ENCODE data around the gene ELOVL2. TPM values are rescaled to one million over a fixed set of nuclear protein-coding genes. Genes with fewer than 3 reads are reported as not detected.

Gene ELOVL2
- polyA plus RNA-seq, 1 experiment, result 2.9 TPM

DNA sequence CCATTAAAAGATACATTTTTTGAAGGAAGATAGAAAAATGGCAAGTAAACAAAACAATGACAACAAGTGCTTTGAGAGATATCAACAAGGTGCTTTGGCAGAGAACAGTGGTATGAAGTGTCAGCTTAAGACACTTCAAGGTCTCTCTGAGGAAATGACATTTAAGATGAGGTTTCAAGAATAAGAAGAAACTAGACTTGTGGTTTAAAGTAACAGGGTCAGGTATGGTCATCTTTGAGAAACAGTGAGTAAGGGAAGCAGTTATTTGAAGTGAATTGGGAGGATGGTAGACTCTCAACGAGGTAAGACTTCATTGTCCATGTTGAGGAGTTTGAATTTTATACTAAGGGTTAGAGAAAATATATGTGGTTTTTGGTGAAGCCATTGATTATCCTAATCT, 79.4 kb downstream of the ELOVL2 start:
- Histone ChIP-seq H3K27ac (ENCODE audit: low read depth, low read length) (no peak overlapping the region), H3K4me3 (ENCODE audit: low read depth, low read length) (no peak overlapping the region), H3K9me3 (ENCODE audit: control insufficient read depth, insufficient read depth, low read length) (peaks cover 4% of the 10 kb centered on the region; the same call in 1 of the 2 replicates), H3K27me3 (ENCODE audit: control insufficient read depth, insufficient read depth, low read length) (no peaks in the 10 kb centered on the region)
- DNase-seq (ENCODE audit: low read depth, low spot score), result no peak
- ChIA-PET POLR2A (no interaction called here), CTCF (interaction anchor here (2.8 kb wide), 1 partner anchor 10 kb away, joined by 12 read pairs; no protein-coding TSS in a partner anchor)
- TF ChIP-seq, protein P1, sequence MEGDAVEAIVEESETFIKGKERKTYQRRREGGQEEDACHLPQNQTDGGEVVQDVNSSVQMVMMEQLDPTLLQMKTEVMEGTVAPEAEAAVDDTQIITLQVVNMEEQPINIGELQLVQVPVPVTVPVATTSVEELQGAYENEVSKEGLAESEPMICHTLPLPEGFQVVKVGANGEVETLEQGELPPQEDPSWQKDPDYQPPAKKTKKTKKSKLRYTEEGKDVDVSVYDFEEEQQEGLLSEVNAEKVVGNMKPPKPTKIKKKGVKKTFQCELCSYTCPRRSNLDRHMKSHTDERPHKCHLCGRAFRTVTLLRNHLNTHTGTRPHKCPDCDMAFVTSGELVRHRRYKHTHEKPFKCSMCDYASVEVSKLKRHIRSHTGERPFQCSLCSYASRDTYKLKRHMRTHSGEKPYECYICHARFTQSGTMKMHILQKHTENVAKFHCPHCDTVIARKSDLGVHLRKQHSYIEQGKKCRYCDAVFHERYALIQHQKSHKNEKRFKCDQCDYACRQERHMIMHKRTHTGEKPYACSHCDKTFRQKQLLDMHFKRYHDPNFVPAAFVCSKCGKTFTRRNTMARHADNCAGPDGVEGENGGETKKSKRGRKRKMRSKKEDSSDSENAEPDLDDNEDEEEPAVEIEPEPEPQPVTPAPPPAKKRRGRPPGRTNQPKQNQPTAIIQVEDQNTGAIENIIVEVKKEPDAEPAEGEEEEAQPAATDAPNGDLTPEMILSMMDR (IDR thresholded peaks at IDR 0.05; ENCODE audit: low read depth, low read length), result no peak

DNA sequence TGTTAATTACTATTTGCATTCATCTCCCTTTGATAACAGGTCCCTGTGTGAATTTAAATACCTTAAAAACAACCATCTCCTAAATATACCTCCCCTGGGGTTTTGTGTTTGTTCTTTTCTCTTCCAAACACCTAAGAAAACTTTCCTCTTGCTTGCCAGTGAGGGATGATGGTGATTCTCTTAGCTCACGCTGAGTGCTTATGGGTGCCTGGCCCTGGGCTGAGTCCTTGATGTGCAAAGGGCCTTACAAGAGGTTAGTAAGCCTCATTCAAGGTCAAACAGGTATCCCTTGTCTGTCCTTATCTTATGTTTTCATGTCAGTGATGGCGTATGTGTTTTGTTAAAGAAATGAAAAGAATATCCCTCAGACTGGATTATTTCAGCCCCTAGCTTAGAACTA, 81.0 kb downstream of the ELOVL2 start:
- no peaks in the 10 kb centered on the region for H3K27me3 ChIP-seq (ENCODE audit: control insufficient read depth, insufficient read depth, low read length)
- H3K9me3 ChIP-seq (ENCODE audit: control insufficient read depth, insufficient read depth, low read length), result peaks cover 4% of the 10 kb centered on the region; the same call in 1 of the 2 replicates
- no peak overlapping the region for H3K27ac ChIP-seq (ENCODE audit: low read depth, low read length)
- CTCF ChIA-PET, result interaction anchor here (1.0 to 2.8 kb wide), 3 partner anchors 9 to 533 kb away, joined by 3 to 12 read pairs (median 3); no protein-coding TSS in a partner anchor
- no peak for DNase-seq (ENCODE audit: low read depth, low spot score)
- POLR2A ChIA-PET, result no interaction called here
- no peak overlapping the region for H3K4me3 ChIP-seq (ENCODE audit: low read depth, low read length)
- TF ChIP-seq, protein P1 (IDR thresholded peaks at IDR 0.05; ENCODE audit: low read depth, low read length), result no peak

DNA sequence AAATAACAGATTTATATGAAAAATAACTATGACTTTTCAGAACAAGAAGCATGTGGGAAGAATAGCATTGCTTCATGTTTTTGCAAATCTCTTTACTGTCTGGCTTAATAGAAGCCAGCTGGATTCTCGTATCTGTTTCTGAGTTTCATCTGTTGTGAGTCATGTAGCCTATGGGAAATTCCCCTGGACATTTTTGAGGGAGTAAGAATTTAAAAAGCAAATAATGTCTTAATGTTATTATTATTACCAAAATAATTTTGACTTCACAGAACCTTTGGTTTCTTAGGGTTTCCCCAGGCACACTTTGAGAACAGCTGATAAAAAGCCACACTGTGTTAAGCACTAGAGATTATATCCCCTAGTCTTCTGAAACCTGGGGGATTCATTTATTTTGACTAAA, 81.4 kb downstream of the ELOVL2 start:
- TF ChIP-seq, protein P1 (IDR thresholded peaks at IDR 0.05; ENCODE audit: low read depth, low read length), result no peak
- peaks cover 4% of the 10 kb centered on the region; the same call in 1 of the 2 replicates for H3K9me3 ChIP-seq (ENCODE audit: control insufficient read depth, insufficient read depth, low read length)
- H3K27ac ChIP-seq (ENCODE audit: low read depth, low read length), result no peak overlapping the region
- peak; percentile 73 for DNase-seq (ENCODE audit: low read depth, low spot score)
- H3K27me3 ChIP-seq (ENCODE audit: control insufficient read depth, insufficient read depth, low read length), result no peaks in the 10 kb centered on the region
- ChIA-PET CTCF (interaction anchor here (1.0 to 2.8 kb wide), 4 partner anchors 8 to 533 kb away, joined by 3 to 13 read pairs (median 8); no protein-coding TSS in a partner anchor), POLR2A (no interaction called here)
- no peak overlapping the region for H3K4me3 ChIP-seq (ENCODE audit: low read depth, low read length)

DNA sequence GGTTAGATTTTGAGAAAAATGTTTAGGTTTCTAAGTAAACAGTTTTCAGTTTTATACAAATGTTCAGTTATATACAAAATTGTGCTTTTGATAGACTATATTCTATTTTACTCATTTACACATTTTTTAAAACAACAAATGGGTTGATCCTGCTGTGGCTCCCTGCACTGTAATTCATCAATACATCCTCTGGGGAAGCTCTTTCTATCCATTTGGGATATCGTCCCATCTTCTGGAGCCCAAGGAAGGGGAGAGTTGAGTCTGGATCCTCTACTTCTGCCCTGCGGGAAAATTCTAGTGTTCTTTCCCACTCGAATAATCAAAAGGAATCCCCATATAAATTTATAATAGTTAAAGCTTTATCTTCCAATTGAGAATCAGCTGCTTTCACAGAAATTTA, 82.3 kb downstream of the ELOVL2 start:
- CTCF ChIA-PET, result interaction anchor here (0.7 to 2.8 kb wide), 4 partner anchors 7 to 109 kb away, joined by 3 to 13 read pairs (median 8); no protein-coding TSS in a partner anchor

DNA sequence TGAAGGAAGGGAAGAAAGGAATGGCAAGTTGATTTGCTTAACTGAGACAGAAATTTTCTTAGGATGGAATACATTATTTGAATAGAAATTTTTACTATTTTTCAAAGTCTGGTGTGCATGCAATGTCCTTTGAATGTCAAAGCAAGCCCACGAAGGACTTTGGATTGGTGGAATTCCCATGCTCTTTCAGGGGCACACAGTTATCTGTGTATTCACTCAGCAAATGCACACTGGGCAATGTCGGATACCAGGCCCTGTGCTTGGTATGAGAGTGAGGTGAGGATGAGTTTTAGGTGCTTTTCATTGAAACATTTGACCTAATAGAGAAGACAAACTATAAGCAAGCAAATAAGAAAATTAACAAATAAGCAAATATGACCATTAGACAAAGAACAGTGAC, 83.9 kb downstream of the ELOVL2 start:
- CTCF ChIA-PET, result interaction anchor here (0.7 to 2.5 kb wide), 2 partner anchors 9 to 28 kb away, joined by 4 to 13 read pairs; no protein-coding TSS in a partner anchor
- H3K4me3 ChIP-seq (ENCODE audit: low read depth, low read length), result no peak overlapping the region
- H3K9me3 ChIP-seq (ENCODE audit: control insufficient read depth, insufficient read depth, low read length), result no peaks in the 10 kb centered on the region
- POLR2A ChIA-PET, result no interaction called here
- no peaks in the 10 kb centered on the region for H3K27me3 ChIP-seq (ENCODE audit: control insufficient read depth, insufficient read depth, low read length)
- TF ChIP-seq, protein P1 (IDR thresholded peaks at IDR 0.05; ENCODE audit: low read depth, low read length), result no peak
- no peak overlapping the region for H3K27ac ChIP-seq (ENCODE audit: low read depth, low read length)
- DNase-seq (ENCODE audit: low read depth, low spot score), result no peak

More for the DNA sequence above, 82.3 kb downstream of the ELOVL2 start:
- TF ChIP-seq, protein P1 (IDR thresholded peaks at IDR 0.05; ENCODE audit: low read depth, low read length), result no peak
- no peak overlapping the region for H3K27ac ChIP-seq (ENCODE audit: low read depth, low read length)
- no peak overlapping the region for H3K4me3 ChIP-seq (ENCODE audit: low read depth, low read length)
- DNase-seq (ENCODE audit: low read depth, low spot score), result no peak
- peaks cover 4% of the 10 kb centered on the region; the same call in 1 of the 2 replicates for H3K9me3 ChIP-seq (ENCODE audit: control insufficient read depth, insufficient read depth, low read length)
- no peaks in the 10 kb centered on the region for H3K27me3 ChIP-seq (ENCODE audit: control insufficient read depth, insufficient read depth, low read length)
- POLR2A ChIA-PET, result interaction anchor here (0.7 kb wide), 1 partner anchor 45 kb away, joined by 3 read pairs; no protein-coding TSS in a partner anchor

Measured in AG04450 (cell line).